Inflammatory macrophage treated with lipopolysaccharide for 4 hours (primary cell): ENCODE results near the gene LMNTD2.

Source experiments
- DNase-seq: peaks from one replicate; pipeline ENCODE4 v3.0.0-alpha.2; 2020

The LMNTD2 gene

DNA sequence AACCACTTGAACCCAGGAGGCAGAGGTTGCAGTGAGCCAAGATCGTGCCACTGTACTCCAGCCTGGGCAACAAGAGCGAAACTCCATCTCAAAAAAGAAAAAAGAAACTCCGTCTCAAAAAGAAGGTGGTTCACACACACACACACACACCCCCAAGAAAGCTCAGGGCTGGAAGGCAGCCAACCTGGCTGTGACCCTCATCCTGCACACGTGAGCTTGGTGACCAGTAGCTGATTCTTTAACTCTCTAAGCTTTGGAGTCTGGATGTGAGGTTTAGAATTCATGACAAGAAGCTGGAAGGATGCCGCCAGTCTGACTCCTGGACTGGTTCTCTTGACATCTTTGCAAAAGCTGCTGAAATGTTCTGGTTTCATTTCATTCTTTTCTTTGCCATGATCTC is 51.6 kb downstream of the LMNTD2 start:
- no peak for DNase-seq

DNA sequence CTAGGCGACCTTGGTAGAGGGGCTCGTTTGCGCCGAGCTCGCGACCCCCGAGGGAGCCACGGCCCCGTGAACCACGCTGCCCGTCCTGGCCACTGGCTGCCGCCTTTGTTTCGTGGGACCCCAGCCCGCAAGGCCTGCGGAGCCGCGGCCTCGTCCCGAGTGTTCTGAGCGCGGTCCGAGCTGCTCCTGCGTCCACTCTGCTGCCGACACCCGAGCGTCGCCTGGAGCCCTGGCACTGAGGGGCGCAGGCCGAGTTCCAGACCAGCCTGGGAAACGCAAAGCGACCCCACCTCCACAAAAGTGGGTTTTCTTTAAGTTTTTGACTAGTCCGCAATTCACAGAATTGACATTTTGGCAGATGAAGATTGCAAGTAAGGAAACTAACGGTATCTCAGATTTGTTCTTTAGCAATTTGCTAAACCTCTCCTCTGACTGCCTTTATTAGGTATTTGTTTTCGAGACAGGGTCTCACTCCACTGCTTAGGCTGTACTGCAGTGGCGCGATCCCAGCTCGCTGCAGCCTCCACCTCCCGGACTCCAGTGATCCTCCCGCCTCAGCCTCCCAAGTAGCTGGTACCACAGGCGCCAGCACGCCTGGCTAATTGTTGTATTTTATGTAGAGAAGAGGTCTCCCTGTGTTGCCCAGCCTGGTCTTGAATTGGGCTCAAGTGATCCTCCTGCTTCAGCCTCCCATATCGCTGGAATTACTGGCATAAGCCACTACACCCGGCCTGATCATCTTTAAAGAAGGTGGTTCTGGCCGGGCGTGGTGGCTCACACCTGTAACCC is 52.6 kb downstream of the LMNTD2 start:
- no peak for DNase-seq

DNA sequence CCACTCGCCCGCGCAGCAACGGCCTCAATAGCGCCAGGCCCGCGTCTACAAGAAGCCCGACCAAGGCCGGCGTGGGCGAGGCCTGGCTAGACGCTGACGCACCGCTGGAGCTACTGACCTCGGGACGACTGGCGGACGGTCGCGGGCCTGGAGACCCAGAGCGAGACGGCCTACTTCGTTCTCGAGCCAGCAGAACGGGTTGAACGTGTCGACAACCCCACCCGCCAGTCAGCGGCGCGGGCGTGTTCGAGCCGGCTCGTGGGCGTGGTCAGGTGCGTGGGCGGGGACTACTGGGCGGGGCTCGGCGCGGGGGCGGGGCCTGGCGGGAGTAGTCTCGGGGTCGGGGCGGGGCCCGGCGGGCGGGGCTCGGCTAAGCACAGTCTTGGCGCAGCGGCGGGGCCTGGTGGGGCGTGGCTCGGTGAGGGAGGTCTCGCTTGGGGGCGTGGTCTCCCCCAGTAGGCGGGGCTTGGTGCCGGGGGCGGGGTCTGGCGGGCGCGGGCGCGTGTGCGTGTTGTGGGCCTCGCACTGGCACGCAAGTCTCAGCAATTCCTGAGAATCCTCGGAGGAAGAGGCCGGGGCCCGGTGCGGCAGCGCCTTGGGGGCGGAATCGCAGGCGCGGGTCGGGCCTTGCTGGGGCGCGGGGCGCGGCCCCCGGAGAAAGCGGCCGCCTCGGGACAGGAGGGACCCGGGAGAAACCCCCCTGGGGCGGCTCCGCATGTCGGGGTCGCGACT is 53.4 kb downstream of the LMNTD2 start, which contains the start of gene RNH1:
RNH1 (minus strand) TSS at position 248 of the 732 bp plus-strand sequence. CDS start 5,080 bp downstream, outside the sequence.
- peak; percentile 98 for DNase-seq

DNA sequence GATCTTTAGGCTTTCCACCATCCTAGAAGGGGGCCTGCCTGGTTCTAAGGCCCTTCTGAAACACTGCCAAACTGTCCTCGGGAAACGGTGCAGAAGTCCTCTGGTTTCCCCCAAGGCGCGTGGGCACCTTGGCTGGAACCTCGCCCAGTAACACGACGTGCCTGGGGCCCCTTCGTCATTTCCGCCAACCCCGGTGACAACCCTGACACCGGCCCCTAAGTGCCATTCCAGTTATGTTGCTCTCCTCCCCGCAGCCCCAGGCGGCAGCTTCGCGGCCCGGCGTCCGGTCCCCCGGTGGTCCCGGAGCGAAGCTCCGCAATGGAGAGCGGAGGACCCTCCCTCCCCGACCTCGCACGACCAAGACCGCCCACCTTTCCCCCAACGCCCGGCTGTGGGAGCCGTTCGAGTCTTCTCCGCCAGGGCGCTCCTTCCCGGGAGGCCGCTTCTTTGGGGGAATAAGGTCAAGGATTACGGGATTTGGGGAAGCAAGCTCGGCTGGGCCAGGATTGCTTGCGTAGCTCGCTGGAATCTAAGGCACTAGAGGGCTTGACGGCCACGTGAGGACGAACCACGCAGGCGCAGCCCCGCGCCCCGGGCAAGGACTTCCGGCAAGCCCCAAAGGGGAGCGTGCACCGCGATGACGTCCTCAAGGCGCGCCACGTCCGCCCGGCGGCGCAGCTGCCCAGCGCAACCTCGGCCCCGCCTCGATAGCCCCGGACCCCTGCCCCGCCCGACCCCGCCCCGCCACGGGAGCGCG is 54.1 kb downstream of the LMNTD2 start:
- DNase-seq, result peak; percentile 98

DNA sequence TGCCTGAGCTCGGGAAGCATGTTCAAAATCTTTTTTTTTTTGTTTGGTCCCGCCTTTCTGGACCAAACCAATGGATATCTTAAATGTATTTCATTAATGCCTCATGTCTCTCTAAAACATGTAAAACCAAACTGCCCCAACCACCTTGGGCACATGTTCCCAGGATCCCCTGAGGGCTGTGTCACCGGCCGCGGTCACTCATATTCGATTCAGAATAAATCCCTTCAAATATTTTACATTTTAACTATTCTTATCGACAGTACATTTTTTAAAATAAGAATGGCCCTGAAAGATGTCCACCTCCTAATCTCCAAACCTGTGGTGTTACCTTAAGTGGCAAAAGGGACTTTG is 55.6 kb downstream of the LMNTD2 start:
- no peak for DNase-seq
